ACC112 (cell line): ENCODE measurements around the gene RNF126.
"Not testable (repeated sequence)": the region's sequence is repeated elsewhere in the genome, so short reads cannot be mapped to it uniquely, and the experiment has no call there.

Source experiments
- H2AFZ ChIP-seq: fragments of 200-600 bp; sonication (generic); one replicate; pipeline ENCODE4 v1.6.0; 2017; ENCODE audit warnings: antibody characterized with exemption, low read length; ENCODE audit not compliant: unreplicated experiment
- H3K27ac ChIP-seq: fragments of 200-600 bp; sonication (generic); 2 replicates; pipeline ENCODE4 v1.5.1; 2014; ENCODE audit warnings: low read depth, mild to moderate bottlenecking, antibody characterized with exemption, low read length, moderate library complexity
- H3K27me3 ChIP-seq: fragments of 200-600 bp; sonication (generic); 2 replicates; pipeline ENCODE4 v1.6.1; 2014; ENCODE audit warnings: mild to moderate bottlenecking, antibody characterized with exemption, low read length, moderate library complexity, mixed read lengths; ENCODE audit not compliant: insufficient read depth
- H3K36me3 ChIP-seq: fragments of 200-600 bp; sonication (generic); 2 replicates; pipeline ENCODE4 v1.6.1; 2016; ENCODE audit warnings: mild to moderate bottlenecking, antibody characterized with exemption, low read length, moderate library complexity, mixed read lengths; ENCODE audit not compliant: insufficient read depth
- H3K4me1 ChIP-seq: fragments of 200-600 bp; sonication (generic); one replicate; pipeline ENCODE4 v1.6.1; 2016; ENCODE audit warnings: low read length, mixed read lengths; ENCODE audit not compliant: insufficient read depth, unreplicated experiment, control insufficient read depth
- H3K4me3 ChIP-seq: fragments of 200-600 bp; sonication (generic); 2 replicates; pipeline ENCODE4 v1.5.1; 2014; ENCODE audit warnings: mild to moderate bottlenecking, low read depth, low read length
- H3K79me2 ChIP-seq: fragments of 200-600 bp; sonication (generic); one replicate; pipeline ENCODE4 v1.6.0; 2016; ENCODE audit warnings: low read length; ENCODE audit not compliant: control insufficient read depth, unreplicated experiment, insufficient read depth

The RNF126 gene

DNA sequence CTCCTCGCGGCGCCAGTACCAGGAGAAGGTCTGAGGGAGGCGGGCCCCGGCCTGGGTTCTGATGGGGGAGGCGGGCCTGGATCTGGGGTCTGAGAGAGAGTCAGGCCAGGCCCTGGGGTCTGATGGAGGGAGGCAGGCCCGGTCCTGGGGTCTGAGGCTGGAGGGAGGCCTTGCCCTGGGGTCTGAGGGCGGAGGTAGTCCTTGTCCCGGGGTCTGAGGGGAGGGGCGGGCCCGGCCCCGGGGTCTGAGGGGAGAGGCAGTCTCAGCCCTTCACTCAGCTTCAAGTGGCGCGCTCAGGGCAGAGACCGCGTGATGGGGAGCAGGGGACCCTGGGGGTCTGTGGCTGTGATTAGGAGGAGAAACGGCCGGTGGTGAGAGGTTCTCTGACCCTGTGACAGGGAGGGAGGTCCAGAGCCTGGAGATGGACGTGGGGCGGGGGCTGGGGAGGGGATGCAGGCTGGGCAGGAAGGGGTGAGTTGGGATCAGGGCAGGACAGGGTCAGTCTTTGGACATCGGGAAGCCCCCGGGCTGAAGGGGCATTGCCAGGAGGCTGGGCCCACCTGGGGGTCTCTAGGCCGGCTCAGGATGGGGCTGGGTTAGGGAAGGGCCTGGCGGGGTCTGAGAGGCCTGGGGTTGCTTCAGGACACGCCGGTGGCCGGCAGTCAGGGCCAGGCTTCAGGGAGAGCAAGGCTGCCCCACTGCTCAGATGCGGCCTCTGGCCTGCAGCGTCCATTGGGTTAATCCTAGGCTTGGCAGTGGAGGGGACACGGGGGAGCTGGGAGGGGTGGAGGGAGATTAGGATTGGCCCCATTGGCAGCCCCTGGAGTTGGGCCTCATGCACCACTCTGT lies 54.6 kb downstream of the RNF126 start:
- no peaks in the 10 kb centered on the region for H3K27me3 ChIP-seq
- no peak overlapping the region for H2AFZ ChIP-seq
- no peaks in the 10 kb centered on the region for H3K79me2 ChIP-seq
- H3K4me1 ChIP-seq = peaks cover 18% of the 10 kb centered on the region
- no peak overlapping the region for H3K27ac ChIP-seq
- no peak overlapping the region for H3K4me3 ChIP-seq
- no peaks in the 10 kb centered on the region for H3K36me3 ChIP-seq

DNA sequence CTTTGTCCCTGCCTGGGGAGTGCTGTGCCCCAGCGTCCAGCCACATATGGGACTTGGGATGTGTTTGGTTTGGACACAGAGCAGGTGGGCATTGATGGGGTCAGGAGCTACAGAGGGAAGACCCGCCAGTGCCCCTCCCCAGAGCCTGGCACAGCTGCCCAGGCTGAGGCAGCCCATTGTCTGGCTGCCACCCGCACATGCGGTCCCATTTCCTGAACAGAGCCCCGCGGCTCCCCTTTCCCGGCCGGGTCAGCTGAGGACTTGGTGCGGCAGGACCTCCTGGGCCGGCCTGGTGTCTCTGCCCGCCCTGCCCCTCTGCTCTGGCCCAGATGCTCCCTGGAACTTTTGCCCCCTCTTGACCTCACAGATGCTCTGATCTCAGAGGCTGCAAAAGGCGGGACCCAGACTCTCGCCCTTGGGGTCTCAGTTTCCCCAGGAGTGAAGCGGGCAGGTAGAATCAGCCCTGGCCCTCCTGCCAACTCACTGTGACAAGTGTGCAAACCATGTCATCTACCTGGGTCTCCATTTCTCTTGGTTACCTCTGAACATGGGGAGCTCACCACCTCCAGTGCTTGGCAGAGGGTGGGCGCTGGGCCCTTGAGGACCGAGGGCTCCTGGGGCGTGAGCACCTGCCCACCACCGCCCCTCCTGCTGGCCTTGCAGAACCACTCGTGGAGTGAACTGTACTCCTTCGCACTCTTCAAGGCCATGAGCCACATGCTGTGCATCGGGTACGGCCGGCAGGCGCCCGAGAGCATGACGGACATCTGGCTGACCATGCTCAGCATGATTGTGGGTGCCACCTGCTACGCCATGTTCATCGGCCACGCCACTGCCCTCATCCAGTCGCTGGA lies 55.5 kb downstream of the RNF126 start:
- Histone ChIP-seq H3K4me1 (peaks cover 18% of the 10 kb centered on the region), H3K4me3 (no peak overlapping the region), H3K79me2 (no peaks in the 10 kb centered on the region), H3K27me3 (no peaks in the 10 kb centered on the region), H3K36me3 (no peaks in the 10 kb centered on the region), H2AFZ (no peak overlapping the region), H3K27ac (no peak overlapping the region)

DNA sequence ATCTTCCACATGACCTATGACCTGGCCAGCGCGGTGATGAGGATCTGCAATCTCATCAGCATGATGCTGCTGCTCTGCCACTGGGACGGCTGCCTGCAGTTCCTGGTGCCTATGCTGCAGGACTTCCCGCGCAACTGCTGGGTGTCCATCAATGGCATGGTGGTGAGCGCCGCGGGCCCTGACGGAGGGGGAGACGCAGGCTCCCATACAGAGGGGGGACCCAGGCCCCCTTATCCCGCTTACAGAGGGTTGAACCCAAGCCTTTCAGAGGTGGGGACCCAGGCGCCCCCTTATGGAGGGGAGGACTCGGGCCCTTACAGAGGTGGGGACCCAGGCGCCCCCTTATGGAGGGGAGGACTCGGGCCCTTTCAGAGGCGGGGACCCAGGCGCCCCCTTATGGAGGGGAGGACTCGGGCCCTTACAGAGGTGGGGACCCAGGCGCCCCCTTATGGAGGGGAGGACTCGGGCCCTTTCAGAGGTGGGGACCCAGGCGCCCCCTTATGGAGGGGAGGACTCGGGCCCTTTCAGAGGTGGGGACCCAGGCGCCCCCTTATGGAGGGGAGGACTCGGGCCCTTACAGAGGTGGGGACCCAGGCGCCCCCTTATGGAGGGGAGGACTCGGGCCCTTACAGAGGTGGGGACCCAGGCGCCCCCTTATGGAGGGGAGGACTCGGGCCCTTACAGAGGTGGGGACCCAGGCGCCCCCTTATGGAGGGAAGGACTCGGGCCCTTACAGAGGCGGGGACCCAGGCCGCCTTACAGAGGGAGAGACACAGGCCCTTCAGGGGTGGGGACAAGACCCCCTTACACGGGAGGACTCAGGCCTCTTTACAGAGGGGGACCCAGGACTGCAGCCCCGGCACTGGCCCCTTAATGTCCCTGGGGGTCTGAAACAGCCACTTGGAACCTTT lies 57.7 kb downstream of the RNF126 start:
- H2AFZ ChIP-seq, H3K36me3 ChIP-seq, H3K27me3 ChIP-seq, H3K4me1 ChIP-seq, H3K27ac ChIP-seq, H3K79me2 ChIP-seq, H3K4me3 ChIP-seq: not testable (repeated sequence)

DNA sequence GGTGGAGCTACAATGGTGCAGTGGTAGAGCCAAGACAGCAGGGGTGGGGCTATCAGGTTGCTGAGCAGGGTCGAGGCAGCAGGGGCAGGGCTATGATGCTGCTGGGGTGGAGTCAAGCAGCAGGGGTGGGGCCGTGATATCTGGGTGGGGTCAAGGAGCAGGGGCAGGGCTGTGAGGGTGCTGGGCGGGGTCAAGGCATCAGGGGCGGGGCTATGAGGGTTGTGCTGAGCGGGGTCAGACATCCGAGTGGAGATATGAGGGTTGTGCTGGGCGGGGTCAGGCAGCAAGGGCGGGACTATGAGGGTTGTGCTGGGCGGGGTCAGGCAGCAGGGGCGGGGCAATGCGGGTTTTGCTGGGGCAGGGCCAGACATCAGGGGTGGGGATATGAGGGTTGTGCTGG lies 58.7 kb downstream of the RNF126 start:
- no peaks in the 10 kb centered on the region for H3K27me3 ChIP-seq
- H2AFZ ChIP-seq = no peak overlapping the region
- no peak overlapping the region for H3K27ac ChIP-seq
- no peak overlapping the region for H3K4me3 ChIP-seq
- no peaks in the 10 kb centered on the region for H3K36me3 ChIP-seq
- H3K79me2 ChIP-seq = no peaks in the 10 kb centered on the region
- no peaks in the 10 kb centered on the region for H3K4me1 ChIP-seq

DNA sequence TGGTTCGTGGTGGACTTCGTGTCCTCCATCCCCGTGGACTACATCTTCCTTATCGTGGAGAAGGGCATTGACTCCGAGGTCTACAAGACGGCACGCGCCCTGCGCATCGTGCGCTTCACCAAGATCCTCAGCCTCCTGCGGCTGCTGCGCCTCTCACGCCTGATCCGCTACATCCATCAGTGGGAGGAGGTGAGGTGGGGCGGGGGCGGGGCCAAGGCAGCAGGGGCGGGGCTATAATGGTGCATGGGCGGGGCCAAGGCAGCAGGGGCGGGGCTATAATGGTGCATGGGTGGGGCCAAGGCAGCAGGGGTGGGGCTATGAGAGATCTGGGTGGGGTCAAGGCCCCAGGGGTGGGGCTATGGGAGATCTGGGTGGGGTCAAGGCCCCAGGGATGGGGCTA lies 59.2 kb downstream of the RNF126 start:
- H3K4me1 ChIP-seq, H3K79me2 ChIP-seq, H3K4me3 ChIP-seq, H3K27me3 ChIP-seq, H2AFZ ChIP-seq, H3K27ac ChIP-seq, H3K36me3 ChIP-seq: not testable (repeated sequence)

DNA sequence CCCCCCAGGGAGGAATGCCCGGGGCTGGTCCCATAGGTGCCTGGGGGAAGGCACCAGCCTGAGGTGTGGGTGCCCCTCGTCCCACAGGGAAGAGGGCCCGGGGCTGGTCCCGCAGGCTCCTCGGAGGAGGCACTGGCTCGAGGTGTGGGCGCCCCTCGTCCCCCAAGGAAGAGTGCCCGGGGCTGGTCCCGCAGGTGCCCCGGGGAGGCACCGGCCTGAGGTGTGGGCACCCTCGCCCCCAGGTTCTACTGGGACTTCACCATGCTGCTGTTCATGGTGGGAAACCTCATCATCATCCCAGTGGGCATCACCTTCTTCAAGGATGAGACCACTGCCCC lies 59.7 kb downstream of the RNF126 start:
- H3K36me3 ChIP-seq, H3K79me2 ChIP-seq, H3K4me3 ChIP-seq, H3K27me3 ChIP-seq, H2AFZ ChIP-seq, H3K4me1 ChIP-seq, H3K27ac ChIP-seq: not testable (repeated sequence)

DNA sequence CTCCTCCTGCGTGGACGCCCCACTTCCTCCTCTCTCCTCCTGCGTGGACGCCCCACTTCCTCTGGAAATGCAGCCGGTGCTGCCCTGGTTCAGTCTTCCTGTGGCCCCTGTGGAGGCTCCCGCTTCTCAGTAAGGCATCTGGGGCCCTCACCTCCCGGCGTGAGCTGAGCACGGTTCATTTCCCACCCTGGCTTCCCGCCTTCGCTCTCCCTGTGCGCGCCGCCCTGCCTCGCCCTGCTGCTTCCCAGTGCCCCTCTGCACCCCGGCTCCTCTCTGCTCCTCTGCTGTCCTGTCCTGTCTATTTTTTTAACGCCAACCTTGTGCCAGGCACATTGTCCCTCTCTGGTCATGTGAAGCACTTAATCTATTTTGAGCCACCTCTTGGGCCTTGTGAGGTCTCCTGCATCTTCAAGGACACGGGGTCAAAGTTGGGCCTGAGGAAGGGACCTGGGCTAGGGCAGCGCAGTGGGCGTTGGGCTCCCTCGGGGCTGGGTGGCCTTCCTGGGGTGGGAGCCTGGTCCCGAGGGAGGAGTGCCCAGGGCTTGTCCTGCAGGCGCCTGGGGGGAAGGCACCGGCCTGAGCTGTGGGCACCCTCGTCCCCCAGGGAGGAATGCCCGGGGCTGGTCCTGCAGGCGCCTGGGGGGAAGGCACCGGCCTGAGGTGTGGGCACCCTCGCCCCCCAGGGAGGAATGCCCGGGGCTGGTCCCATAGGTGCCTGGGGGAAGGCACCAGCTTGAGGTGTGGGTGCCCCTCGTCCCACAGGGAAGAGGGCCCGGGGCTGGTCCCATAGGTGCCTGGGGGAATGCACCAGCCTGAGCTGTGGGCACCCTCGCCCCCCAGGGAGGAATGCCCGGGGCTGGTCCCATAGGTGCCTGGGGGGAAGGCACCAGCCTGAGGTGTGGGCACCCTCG lies 60.4 kb downstream of the RNF126 start:
- no peak overlapping the region for H2AFZ ChIP-seq

DNA sequence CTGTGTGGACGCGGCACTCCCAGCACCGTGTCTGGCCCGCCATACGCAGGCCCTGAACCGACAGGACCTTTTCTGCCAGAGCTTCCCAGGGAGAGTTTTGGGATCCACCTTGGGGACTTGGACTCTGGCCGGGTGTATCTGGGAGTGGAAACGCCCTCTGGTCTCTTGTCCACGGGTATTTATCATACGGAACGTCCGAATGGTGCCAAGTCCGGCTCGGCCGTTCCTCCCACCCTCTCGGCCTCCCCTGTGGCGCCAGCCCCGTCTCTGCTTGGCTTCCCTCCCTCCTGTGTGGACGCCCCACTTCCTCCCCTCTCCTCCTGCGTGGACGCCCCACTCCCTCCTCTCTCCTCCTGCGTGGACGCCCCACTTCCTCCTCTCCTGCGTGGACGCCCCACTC lies 61.2 kb downstream of the RNF126 start:
- Histone ChIP-seq H3K4me3 (no peak overlapping the region), H3K27me3 (no peaks in the 10 kb centered on the region), H3K36me3 (no peaks in the 10 kb centered on the region), H3K79me2 (no peaks in the 10 kb centered on the region), H3K4me1 (no peaks in the 10 kb centered on the region), H2AFZ (no peak overlapping the region), H3K27ac (no peak overlapping the region)

More for the DNA sequence above, 60.4 kb downstream of the RNF126 start:
- Histone ChIP-seq H3K4me1 (no peaks in the 10 kb centered on the region), H3K4me3 (no peak overlapping the region), H3K27ac (no peak overlapping the region), H3K79me2 (no peaks in the 10 kb centered on the region), H3K36me3 (no peaks in the 10 kb centered on the region), H3K27me3 (no peaks in the 10 kb centered on the region)

DNA sequence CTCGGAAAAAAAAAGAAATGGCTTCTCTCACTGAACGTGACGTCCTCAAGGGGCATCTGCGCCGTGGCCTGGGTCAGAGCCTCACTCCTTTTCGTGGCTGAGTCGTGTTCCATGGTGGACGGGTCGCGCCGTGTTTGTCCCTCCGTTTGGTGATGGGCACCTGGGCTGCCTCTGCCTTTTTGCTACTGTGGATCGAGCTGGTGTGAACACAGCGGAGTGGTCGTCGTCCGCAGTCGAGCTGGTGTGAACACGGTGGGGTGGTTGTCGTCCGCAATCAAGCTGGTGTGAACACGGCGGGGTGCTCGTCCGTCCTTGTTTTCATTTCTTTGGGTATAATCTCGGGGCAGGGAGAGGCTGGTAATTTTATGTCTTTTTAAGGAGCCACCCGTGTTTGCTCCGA lies 61.7 kb downstream of the RNF126 start:
- H3K27me3 ChIP-seq = no peaks in the 10 kb centered on the region
- no peak overlapping the region for H3K27ac ChIP-seq
- H3K4me3 ChIP-seq = no peak overlapping the region
- no peaks in the 10 kb centered on the region for H3K4me1 ChIP-seq
- no peaks in the 10 kb centered on the region for H3K36me3 ChIP-seq
- no peaks in the 10 kb centered on the region for H3K79me2 ChIP-seq
- H2AFZ ChIP-seq = no peak overlapping the region
